Amniotic stem cell (primary cell): ENCODE results near the gene CCDC7.
"Not testable (repeated sequence)": the region's sequence is repeated elsewhere in the genome, so short reads cannot be mapped to it uniquely, and the experiment has no call there.

Source experiments
- DNase-seq: peaks from one replicate; lab custom pipeline; 2025; lab: John Stamatoyannopoulos, UW

Gene CCDC7

GRCh38 chr10:32454148-32454547 is 8.2 kb downstream of the CCDC7 start:
- no peak for DNase-seq

DNA sequence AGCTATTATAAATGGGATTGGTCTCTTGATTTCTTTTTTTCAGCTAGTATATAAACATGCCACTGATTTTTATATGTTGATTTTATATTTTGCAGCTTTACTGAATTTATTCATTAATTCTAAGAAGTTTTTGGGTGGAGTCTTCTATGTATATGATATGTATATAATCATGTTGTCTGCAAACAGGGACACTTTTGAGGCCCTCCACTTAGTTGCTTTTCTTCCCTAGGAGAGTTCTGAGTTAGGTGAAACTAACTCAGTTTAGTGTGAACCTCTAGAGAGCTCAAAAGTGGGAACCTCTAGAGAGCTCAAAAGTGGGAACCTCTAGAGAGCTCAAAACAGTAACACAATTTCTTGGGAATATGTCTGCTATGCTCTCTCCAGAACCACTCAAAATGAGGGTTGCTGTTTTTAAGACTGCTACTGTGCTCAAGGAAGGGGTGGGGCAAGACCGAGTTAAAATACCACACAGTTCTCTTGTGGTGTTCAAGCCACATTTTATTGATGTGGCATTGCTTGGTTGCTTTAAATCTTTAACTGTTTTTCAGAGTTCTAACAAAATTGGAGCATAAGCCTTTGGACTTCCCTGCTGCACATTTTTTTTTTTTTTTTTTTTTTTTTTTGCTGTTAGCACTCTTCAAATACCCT is 13.2 kb downstream of the CCDC7 start:
- DNase-seq, result no peak

GRCh38 chr10:32461203-32461602 is 15.3 kb downstream of the CCDC7 start:
- DNase-seq, result no peak

GRCh38 chr10:32471232-32471631 is 25.3 kb downstream of the CCDC7 start:
- DNase-seq, result no peak

DNA sequence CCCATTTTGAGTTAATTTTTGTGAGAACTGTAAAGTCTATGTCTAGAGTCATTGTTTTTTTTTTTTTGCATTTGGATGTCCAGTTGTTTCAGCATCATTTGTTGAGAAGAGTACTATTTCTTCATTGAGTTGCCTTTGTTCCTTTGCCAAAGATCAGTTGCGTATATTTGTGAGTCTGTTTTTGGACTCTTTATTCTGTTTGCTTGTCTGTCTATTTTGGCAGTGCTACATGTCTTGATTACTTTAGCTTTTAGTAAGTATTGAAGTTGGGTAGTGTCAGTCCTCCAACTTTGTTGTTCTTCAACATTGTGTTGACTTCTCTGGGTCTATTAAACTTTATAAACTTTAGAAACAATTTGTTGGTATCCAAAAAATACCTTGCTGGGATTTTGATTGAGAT is 31.6 kb downstream of the CCDC7 start:
- DNase-seq, result no peak

DNA sequence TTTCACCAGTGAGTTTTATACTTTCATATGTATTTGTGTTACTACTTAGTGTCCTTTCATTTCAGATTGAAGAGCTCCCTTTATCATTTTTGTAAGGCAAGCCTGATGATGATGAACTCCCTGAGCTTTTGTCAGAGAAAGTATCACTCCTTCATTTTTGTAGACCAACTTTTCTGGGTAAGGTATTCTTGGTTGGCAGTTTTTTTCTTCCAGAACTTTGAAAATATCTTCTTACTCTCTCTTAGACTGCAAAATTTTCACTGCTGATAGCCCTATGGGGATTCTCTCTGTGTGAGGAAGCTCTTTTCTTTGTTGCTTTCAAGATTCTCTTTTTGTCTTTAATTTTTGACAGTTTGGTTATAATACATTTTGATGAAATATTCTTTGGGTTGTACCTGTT is 35.7 kb downstream of the CCDC7 start:
- no peak for DNase-seq

DNA sequence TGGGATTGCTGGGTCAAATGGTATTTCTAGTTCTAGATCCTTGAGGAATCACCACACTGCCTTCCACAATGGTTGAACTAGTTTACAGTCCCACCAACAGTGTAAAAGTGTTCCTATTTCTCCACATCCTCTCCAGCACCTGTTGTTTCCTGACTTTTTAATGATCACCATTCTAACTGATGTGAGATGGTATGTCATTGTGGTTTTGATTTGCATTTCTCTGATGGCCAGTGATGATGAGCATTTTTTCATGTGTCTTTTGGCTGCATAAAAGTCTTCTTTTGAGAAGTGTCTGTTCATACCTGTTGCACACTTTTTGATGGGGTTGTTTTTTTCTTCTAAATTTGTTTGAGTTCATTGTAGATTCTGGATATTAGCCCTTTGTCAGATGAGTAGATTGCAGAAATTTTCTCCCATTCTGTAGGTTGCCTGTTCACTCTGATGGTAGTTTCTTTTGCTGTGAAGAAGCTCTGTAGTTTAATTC is 37.1 kb downstream of the CCDC7 start:
- not testable (repeated sequence) for DNase-seq

DNA sequence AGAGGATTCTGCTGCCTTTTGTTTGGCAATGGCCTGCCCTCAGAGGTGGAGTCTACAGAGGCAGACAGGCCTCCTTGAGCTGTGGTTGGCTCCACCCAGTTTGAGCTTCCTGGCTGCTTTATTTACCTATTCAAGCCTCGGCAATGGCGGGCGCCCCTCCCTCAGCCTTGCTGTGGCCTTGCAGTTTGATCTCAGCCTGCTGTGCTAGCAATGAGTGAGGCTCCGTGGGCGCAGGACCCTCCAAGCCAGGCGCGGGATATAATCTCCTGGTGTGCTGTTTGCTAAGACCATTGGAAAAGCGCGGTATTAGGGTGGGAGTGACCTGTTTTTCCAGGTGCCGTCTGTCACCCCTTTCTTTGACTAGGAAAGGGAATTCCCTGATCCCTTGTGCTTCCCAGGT is 42.1 kb downstream of the CCDC7 start:
- DNase-seq, result not testable (repeated sequence)

DNA sequence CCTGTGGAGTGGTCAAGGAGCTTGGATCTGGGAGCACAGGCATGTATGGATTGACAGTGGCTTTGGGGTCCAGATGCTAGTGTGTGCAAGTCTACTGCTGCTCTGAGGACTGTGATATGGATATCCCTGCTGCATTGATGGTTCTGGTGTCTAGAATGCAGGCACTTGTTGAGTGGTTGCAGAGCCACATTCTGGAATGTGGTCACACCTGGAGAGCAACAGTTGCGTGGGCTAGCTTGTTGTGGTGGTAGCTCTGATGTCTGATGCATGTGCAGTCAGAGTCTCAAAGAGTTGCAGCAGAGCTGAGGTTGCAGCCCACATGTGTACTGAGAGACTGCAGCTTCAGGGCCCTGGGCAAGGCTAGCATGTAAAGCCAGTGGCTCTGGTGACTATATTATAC is 43.2 kb downstream of the CCDC7 start:
- DNase-seq, result no peak

DNA sequence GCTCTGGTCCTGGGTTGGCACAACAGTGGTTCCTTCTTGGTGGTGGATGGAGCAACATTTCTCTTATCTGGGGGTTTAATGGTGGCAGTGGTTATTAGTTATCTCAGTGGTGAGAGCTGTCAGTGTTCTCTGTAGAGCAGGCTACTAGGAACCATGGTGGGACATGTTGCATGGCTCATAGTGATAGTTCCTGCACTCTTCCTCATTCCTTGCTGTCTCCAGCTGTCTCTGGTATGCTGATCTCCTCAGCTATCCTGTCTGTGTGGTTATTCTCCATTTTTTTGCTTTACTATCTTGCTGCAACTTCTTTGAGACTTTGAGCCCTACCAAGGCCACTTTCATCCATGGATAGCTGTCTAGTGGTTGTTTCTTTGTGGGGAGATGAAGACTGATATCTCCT is 44.0 kb downstream of the CCDC7 start:
- no peak for DNase-seq

GRCh38 chr10:32494562-32494961 is 48.6 kb downstream of the CCDC7 start:
- DNase-seq, result not testable (repeated sequence)

- DNase-seq, result not testable (repeated sequence)
Observed at GRCh38 chr10:32500136-32500535, 54.2 kb downstream of the CCDC7 start.

DNA sequence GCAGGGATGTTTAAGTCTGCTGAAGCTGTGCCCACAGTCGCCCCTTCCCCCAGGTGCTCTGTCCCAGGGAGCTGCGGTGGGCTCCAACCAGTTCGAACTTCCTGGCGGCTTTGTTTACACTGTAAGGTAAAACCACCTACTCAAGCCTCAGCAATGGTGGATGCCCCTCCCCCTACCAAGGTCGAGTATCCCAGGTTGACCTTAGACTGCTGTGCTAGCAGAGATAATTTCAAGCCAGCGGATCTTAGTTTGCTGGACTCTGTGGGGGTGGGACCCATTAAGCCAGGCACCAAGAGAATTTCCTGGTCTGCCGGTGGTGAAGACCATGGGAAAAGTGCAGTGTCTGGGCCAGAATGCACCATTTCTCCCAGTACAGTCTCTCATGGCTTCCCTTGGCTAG is 56.0 kb downstream of the CCDC7 start:
- DNase-seq, result no peak

- DNase-seq, result not testable (repeated sequence)
Observed at GRCh38 chr10:32505762-32506420, 60.0 kb downstream of the CCDC7 start.

- no peak for DNase-seq
Observed at GRCh38 chr10:32511599-32511998, 65.7 kb downstream of the CCDC7 start.

GRCh38 chr10:32516567-32517495 is 70.9 kb downstream of the CCDC7 start:
- no peak for DNase-seq

DNA sequence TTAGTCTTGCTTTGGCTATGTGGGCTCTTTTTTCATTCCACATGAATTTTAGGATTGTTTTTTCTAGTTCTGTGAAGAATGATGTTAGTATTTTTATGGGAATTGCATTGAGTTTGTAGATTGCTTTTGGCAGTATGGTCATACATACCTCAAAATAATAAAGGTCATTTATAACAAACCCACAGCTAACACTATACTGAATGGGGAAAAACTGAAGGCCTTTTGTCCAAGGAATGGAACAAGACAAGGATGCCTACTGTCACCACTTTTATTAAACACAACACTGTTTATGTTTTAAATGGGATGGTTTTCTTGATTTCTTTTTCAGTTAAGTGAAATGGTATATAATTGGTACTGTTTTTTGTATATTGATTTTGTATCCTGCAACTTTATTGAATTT is 84.3 kb downstream of the CCDC7 start:
- DNase-seq, result no peak

- no peak for DNase-seq
Observed at GRCh38 chr10:32538256-32538655, 92.3 kb downstream of the CCDC7 start.

DNA sequence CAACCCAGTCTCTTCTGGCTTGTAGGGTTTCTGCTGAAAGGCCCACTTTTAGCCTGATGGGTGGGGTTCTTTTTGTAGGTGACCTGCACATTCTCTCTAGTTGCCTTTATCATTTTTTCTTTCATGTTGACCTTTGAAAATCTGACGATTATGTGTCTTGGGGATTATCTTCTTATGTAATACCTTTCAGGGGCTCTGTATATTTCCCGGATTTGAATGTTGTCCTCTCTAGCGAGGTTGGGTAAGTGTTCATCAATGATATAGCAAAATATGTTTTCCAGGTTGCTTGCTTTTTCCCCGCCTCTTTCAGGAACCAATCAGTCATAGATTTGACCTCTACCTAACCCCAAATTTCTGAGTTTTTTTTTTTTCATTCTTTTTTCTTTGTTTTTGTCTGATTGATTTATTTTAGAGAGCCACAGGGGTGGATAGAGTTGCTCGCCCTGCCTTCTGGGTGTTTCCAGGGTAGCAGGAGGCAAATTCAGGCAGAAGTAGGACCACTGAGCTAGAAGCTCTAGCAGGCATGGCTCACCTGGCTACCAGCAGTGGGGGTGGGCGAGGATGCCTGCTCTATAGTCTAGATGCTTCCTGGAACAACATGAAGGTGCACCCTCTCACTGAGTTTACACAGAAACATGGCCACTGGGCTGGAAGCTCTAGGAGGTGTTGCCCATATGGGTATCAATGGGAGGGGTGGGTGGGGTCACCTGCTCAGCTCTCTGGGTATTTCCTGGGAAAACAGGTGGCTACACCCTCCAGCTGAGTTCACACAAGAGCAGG is 94.9 kb downstream of the CCDC7 start:
- no peak for DNase-seq

- DNase-seq, result no peak
Observed at GRCh38 chr10:32548208-32548607, 102.3 kb downstream of the CCDC7 start.

DNA sequence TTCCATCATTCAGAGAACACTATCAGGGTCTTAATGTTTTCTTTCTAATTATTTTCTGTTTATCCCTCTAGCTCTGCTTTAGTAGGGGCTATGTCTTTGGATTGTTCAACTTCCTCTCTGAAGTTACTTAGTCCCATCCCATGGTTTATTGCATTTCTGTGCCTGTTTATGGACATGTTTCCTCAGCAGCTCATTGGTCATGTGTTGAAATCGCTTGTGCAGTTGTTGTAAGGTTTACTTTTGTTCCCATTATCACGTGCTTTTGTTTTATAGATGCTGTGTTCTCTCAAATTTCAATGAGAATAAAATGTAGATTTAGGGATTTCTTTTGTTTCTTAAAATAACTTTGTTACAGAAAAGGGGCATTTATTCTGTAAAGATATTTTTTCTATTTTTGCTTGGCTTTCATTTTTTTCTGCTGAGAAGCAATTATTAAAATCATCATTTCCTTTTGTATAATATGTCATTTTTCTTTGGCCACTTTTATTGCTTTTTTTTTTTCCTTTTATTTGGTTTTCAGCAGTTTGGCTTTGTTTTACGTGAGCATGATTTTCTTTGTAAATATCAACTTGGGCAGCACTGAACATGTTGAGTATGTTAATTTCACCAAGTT is 110.9 kb downstream of the CCDC7 start:
- no peak for DNase-seq
